Spleen (tissue), 11 donors: Measurements from ENCODE around the gene MGST2. TPM values are rescaled to one million over a fixed set of nuclear protein-coding genes. Genes with fewer than 3 reads are reported as not detected.

Experiments used
- DNase-seq: peaks from one replicate; pipeline ENCODE4 v3.0.0-alpha.2; 2020
- H3K27ac ChIP-seq, 8 donors: fragments of 200-600 bp; sonication (generic) in 7 of 8; 1 replicate in 4 of 8; 2 replicates in 4 of 8; pipeline versions ENCODE4 v1.5.0 to v1.8.0; 2016 to 2021; ENCODE audit warnings: inconsistent platforms in 4 of 8, mild to moderate bottlenecking in 4 of 8, moderate library complexity in 1 of 8
- H3K27me3 ChIP-seq, 7 donors: fragments of 200-600 bp; sonication (generic) in 6 of 7; replicated peaks in 1 of 7; 1 replicate in 4 of 7; 2 replicates in 3 of 7; pipeline versions ENCODE4 v1.5.0 to v1.8.0; 2016 to 2021; ENCODE audit warnings: inconsistent platforms in 3 of 7, mild to moderate bottlenecking in 1 of 7
- H3K36me3 ChIP-seq, 6 donors: fragments of 200-600 bp; sonication (generic) in 5 of 6; 1 replicate in 4 of 6; 2 replicates in 2 of 6; pipeline versions ENCODE4 v1.5.0 to v1.8.0; 2016 to 2021; ENCODE audit warnings: inconsistent platforms in 2 of 6
- H3K4me1 ChIP-seq, 6 donors: fragments of 200-600 bp; sonication (generic) in 5 of 6; 1 replicate in 3 of 6; 2 replicates in 3 of 6; pipeline versions ENCODE4 v1.5.0 to v1.8.0; 2016 to 2021; ENCODE audit warnings: inconsistent platforms in 3 of 6
- H3K4me3 ChIP-seq, 8 donors: fragments of 200-600 bp; sonication (generic) in 7 of 8; 1 replicate in 4 of 8; 2 replicates in 4 of 8; pipeline versions ENCODE4 v1.5.0 to v1.8.0; 2016 to 2021; ENCODE audit warnings: inconsistent platforms in 4 of 8, mild to moderate bottlenecking in 4 of 8, moderate library complexity in 2 of 8
- H3K9me3 ChIP-seq, 8 donors: fragments of 200-600 bp; sonication (generic) in 7 of 8; 1 replicate in 4 of 8; 2 replicates in 4 of 8; pipeline versions ENCODE4 v1.5.0 to v1.8.0; 2016 to 2021; ENCODE audit warnings: inconsistent platforms in 4 of 8
- CTCF ChIP-seq, 11 experiments: fragments of 200-600 bp in 7 of 11; fragments of 450-650 bp in 4 of 11; sonication (generic) in 4 of 11; IDR thresholded peaks in 8 of 11; conservative IDR thresholded peaks in 3 of 11; 1 replicate in 7 of 11; 2 replicates in 4 of 11; pipeline versions ENCODE4 v1.4.0 to v1.8.0; 2016 to 2021; ENCODE audit warnings: antibody characterized with exemption in 11 of 11, inconsistent platforms in 4 of 11, mild to moderate bottlenecking in 1 of 11
- POLR2A ChIP-seq, 3 donors: fragments of 450-650 bp; IDR thresholded peaks; one replicate each; pipeline ENCODE4 v1.5.1; 2017; ENCODE audit warnings: antibody characterized with exemption in 3 of 3, mild to moderate bottlenecking in 1 of 3
- POLR2AphosphoS5 ChIP-seq, 3 donors: sonication (generic); formaldehyde crosslinking; IDR thresholded peaks; one replicate each; pipeline ENCODE4 v1.5.1; 2017; ENCODE audit warnings: antibody characterized with exemption in 3 of 3
- WGBS, 5 donors: extraction: QIAGEN DNeasy Blood & Tissue Kit in 3 of 5; methylation state at CpG; one replicate each; pipeline versions ENCODE4 v1.1.5 to v1.1.7; 2013 to 2018; 5-methylcytosine and 5-hydroxymethylcytosine counted together
- intact Hi-C: fragments of 100-400 bp; cut with DNase I; formaldehyde crosslinking; loops from one replicate; pipeline ENCODE4 v1.15.0; 2023; ENCODE audit warnings: low total_unique reads
- polyA plus RNA-seq, 3 donors: library from polyadenylated mRNA; stranded (reverse); fragments of 200-250 nt; gene quantifications; one replicate each; pipeline ENCODE4 v1.2.1, GENCODE V29; 2013
- total RNA-seq, 7 donors: library from RNA; depleted of rRNA in 3 of 7; stranded (reverse); fragments of >200 nt in 3 of 7; fragmentation: NEBNext Ultra II Directional in 4 of 7; extraction: Animal tissue kit (Norgen Biotek cat#: 25700) in 4 of 7; gene quantifications; one replicate each; pipeline versions ENCODE4 v1.1.0 to v1.2.1, GENCODE V29; 2016 to 2021
- donor health status: healthy with polysubstance abuse.
- donor health status: DM: no; HTN: no; CAD: no; lungs with moderate emphysema.
- donor health status: DM: no; HTN: no; CAD: no.
- donor health status: Bipolar disorder and iron deficiency.
- donor health status: healthy.
- donor health status: DM: no; HTN: no; CAD: no.
- donor health status: DM: yes; HTN: yes; CAD: no.

MGST2 gene
- total and polyA plus RNA-seq, 10 donors, result 26.9 to 114 (median 59.6) TPM

GRCh38 chr4:139738846-139739613 lies 73.4 kb downstream of the MGST2 start:
- no peak for DNase-seq
- Histone ChIP-seq H3K9me3 (no peaks in the 10 kb centered on the region), H3K36me3 (no peaks in the 10 kb centered on the region), H3K4me3 (no peak overlapping the region), H3K27me3 (peaks cover 0 to 29% (median 7%) of the 10 kb centered on the region in 7 donors), H3K27ac (no peak overlapping the region), H3K4me1 (peaks cover 11 to 75% (median 48%) of the 10 kb centered on the region in 6 donors)
- intact Hi-C loops, result loop anchor here (5.0 to 10.0 kb wide), 3 partner anchors 273 to 513 kb away; partner anchors contain the start of gene MAML3
- no peak for TF ChIP-seq POLR2A (IDR thresholded peaks at IDR 0.05)
- TF ChIP-seq CTCF (IDR thresholded peaks at IDR 0.05 in 8 of 11, conservative IDR thresholded peaks at IDR 0.05 in 3 of 11), result no peak
- no peak for TF ChIP-seq POLR2AphosphoS5 (IDR thresholded peaks at IDR 0.05)
- 62 to 80% (median 75%) methylated on average over 2 of the region's 2 CpGs for WGBS, 5 donors

GRCh38 chr4:139740121-139740520 lies 74.5 kb downstream of the MGST2 start:
- H3K9me3 ChIP-seq, result no peaks in the 10 kb centered on the region
- no peak for TF ChIP-seq POLR2A (IDR thresholded peaks at IDR 0.05)
- TF ChIP-seq CTCF (IDR thresholded peaks at IDR 0.05 in 8 of 11, conservative IDR thresholded peaks at IDR 0.05 in 3 of 11), result no peak
- no peak for TF ChIP-seq POLR2AphosphoS5 (IDR thresholded peaks at IDR 0.05)
- intact Hi-C loops, result no loop called here
- peaks cover 0 to 18% (median 7%) of the 10 kb centered on the region in 7 donors for H3K27me3 ChIP-seq
- H3K36me3 ChIP-seq, result no peaks in the 10 kb centered on the region
- H3K4me3 ChIP-seq, result no peak overlapping the region
- H3K27ac ChIP-seq, result peak overlapping the region in 7 of 8 donors; percentile 28 to 84 (median 78)
- H3K4me1 ChIP-seq, result peaks cover 5 to 64% (median 38%) of the 10 kb centered on the region in 6 donors
- 52 to 66% (median 64%) methylated on average over 5 of the region's 5 CpGs for WGBS, 5 donors
- DNase-seq, result no peak

- H3K4me1 ChIP-seq, result peaks cover 5 to 59% (median 33%) of the 10 kb centered on the region in 6 donors
- H3K36me3 ChIP-seq, result no peaks in the 10 kb centered on the region
- H3K4me3 ChIP-seq, result no peak overlapping the region
- peak in 3 of 11 experiments; percentile 17 to 40 (median 24) for TF ChIP-seq CTCF (IDR thresholded peaks at IDR 0.05 in 8 of 11, conservative IDR thresholded peaks at IDR 0.05 in 3 of 11)
- no peak for TF ChIP-seq POLR2A (IDR thresholded peaks at IDR 0.05)
- TF ChIP-seq POLR2AphosphoS5 (IDR thresholded peaks at IDR 0.05), result peak; percentile 54 to 86 (median 81)
- intact Hi-C loops, result no loop called here
- no peaks in the 10 kb centered on the region for H3K9me3 ChIP-seq
- peaks cover 0 to 13% (median 3%) of the 10 kb centered on the region in 7 donors for H3K27me3 ChIP-seq
- WGBS, 5 donors, result 14 to 31% (median 20%) methylated on average over 9 to 10 of the region's 10 CpGs
- H3K27ac ChIP-seq, result peak overlapping the region; percentile 28 to 84 (median 74)
- no peak for DNase-seq
Measured at GRCh38 chr4:139740531-139741041, 75.0 kb downstream of the MGST2 start.

- peaks cover 5 to 36% (median 20%) of the 10 kb centered on the region in 6 donors for H3K4me1 ChIP-seq
Measured at GRCh38 chr4:139743027-139743426, 77.4 kb downstream of the MGST2 start.

More at GRCh38 chr4:139743027-139743426, 77.4 kb downstream of the MGST2 start:
- TF ChIP-seq POLR2A (IDR thresholded peaks at IDR 0.05) (no peak), CTCF (IDR thresholded peaks at IDR 0.05 in 8 of 11, conservative IDR thresholded peaks at IDR 0.05 in 3 of 11) (no peak), POLR2AphosphoS5 (IDR thresholded peaks at IDR 0.05) (no peak)
- H3K4me3 ChIP-seq, result no peak overlapping the region
- H3K36me3 ChIP-seq, result no peaks in the 10 kb centered on the region
- WGBS, 5 donors, result 65 to 74% (median 68%) methylated on average over 5 of the region's 5 CpGs
- DNase-seq, result no peak
- H3K27me3 ChIP-seq, result no peaks in the 10 kb centered on the region
- no peak overlapping the region for H3K27ac ChIP-seq
- intact Hi-C loops, result no loop called here
- H3K9me3 ChIP-seq, result no peaks in the 10 kb centered on the region
